Esophagus muscularis mucosa (tissue), 4 donors: Measurements from ENCODE around the gene PKD1L1.

Experiments used
- CTCF ChIP-seq, 3 experiments: fragments of 200-600 bp in 2 of 3; fragments of 450-650 bp in 1 of 3; sonication (generic) in 2 of 3; IDR thresholded peaks; one replicate each; pipeline ENCODE4 v1.5.1; 2017 to 2019; ENCODE audit warnings: antibody characterized with exemption in 3 of 3, mild to moderate bottlenecking in 2 of 3, moderate library complexity in 1 of 3
- EP300 ChIP-seq: sonication (generic); formaldehyde crosslinking; IDR thresholded peaks from one replicate; pipeline ENCODE4 v1.6.1; 2017; ENCODE audit warnings: antibody characterized with exemption
- POLR2A ChIP-seq: fragments of 450-650 bp; IDR thresholded peaks from one replicate; pipeline ENCODE4 v1.6.1; 2017; ENCODE audit warnings: antibody characterized with exemption, moderate library complexity, mild to moderate bottlenecking, low read depth
- POLR2AphosphoS5 ChIP-seq, 2 donors: sonication (generic); formaldehyde crosslinking; IDR thresholded peaks; one replicate each; pipeline ENCODE4 v1.6.1; 2017; ENCODE audit warnings: antibody characterized with exemption in 2 of 2

GRCh38 chr7:47875406-47875805 is 72.9 kb downstream of the PKD1L1 start:
- TF ChIP-seq CTCF (IDR thresholded peaks at IDR 0.05) (no peak), POLR2AphosphoS5 (IDR thresholded peaks at IDR 0.05) (no peak), POLR2A (no peak), EP300 (no peak)
